H1 (cell line): ENCODE measurements around the gene TSPAN9. TPM values are rescaled to one million over a fixed set of nuclear protein-coding genes. Genes with fewer than 3 reads are reported as not detected.

Source experiments
- CHD7 ChIP-seq: fragments of 300-600 bp; sonication (generic); IDR thresholded peaks from 2 replicates; pipeline ENCODE4 v1.7.1; 2012; ENCODE audit warnings: low read length, moderate library complexity, mild to moderate bottlenecking, inconsistent platforms; ENCODE audit not compliant: insufficient replicate concordance
- USF2 ChIP-seq: IDR thresholded peaks from 2 replicates; pipeline ENCODE4 v1.6.1; 2011; ENCODE audit warnings: low read length, improper control_type of control experiment
- polyA plus RNA-seq, 7 experiments: library from polyadenylated mRNA; depleted of rRNA in 3 of 7; stranded (reverse) in 5 of 7; unstranded in 2 of 7; fragments of >200 nt in 5 of 7; fragments of 200-250 nt in 2 of 7; gene quantifications; 1 replicate in 5 of 7; 2 replicates in 1 of 7; 4 replicates in 1 of 7; pipeline versions ENCODE4 v1.2.1 to v1.2.3, GENCODE V29; 2011 to 2013; ENCODE audit warnings: missing spikeins in 2 of 7, mixed read lengths in 2 of 7
- total RNA-seq: library from RNA; stranded (reverse); fragmentation: NEBNext Ultra II Directional; extraction: Animal tissue kit (Norgen Biotek cat#: 25700); gene quantifications from 2 replicates; pipeline ENCODE4 v1.2.1, GENCODE V29; 2021

Gene TSPAN9
- total and polyA plus RNA-seq, 2 of the 8 experiments (the other 6 are each of a cell fraction or from before 2014, with no cell fraction given): 11.5 to 29.1 TPM

- TF ChIP-seq CHD7 (no peak), USF2 (no peak)
These were observed 5.5 kb upstream of the TSPAN9 start (continued) for GRCh38 chr12:3071710-3072109.
